Measurements from ENCODE around the gene CNPPD1.

Gene CNPPD1

GRCh38 chr2:219122202-219122980 is 54.3 kb downstream of the CNPPD1 start:
- Histone ChIP-seq H2BK5ac (ENCODE audit: low read length) (no peak overlapping the region), H4K5ac (ENCODE audit: low read length) (no peak overlapping the region), H3K4me2 (ENCODE audit: low read length) (no peak overlapping the region), H3K27ac (ENCODE audit: low read depth, low read length) (no peak overlapping the region), H4K8ac (ENCODE audit: low read depth, low read length) (no peak overlapping the region), H3K79me2 (ENCODE audit: control insufficient read depth, insufficient read depth, low read length) (no peaks in the 10 kb centered on the region), H3K56ac (ENCODE audit: low read length) (no peak overlapping the region), H3K4me3 (ENCODE audit: low read length) (no peak overlapping the region), H2BK120ac (ENCODE audit: low read depth, low read length) (no peak overlapping the region), H3K79me1 (ENCODE audit: low read length) (no peaks in the 10 kb centered on the region), H3K23ac (ENCODE audit: low read length) (no peak overlapping the region), H3K36me3 (ENCODE audit: control insufficient read depth, insufficient read depth, low read length) (no peaks in the 10 kb centered on the region), H3K4ac (ENCODE audit: low read depth, low read length) (no peak overlapping the region), H3K4me1 (ENCODE audit: control insufficient read depth, low read depth, low read length) (no peaks in the 10 kb centered on the region), H3K9ac (ENCODE audit: low read length) (no peak overlapping the region), H3K27me3 (ENCODE audit: insufficient read depth, low read length, poor library complexity) (no peaks in the 10 kb centered on the region), H2BK15ac (replicated peaks; ENCODE audit: low read depth) (no peak overlapping the region), H2AK5ac (ENCODE audit: low read length) (no peak overlapping the region), H3K18ac (ENCODE audit: low read length) (no peak overlapping the region)
- WGBS (ENCODE audit: extremely low coverage, insufficient coverage, low lambda C conversion rate): no CpG with 5 or more reads among the region's 5 CpGs
- no peak for DNase-seq

Data from mesendoderm (in vitro differentiated cells).